ENCODE measurements around the gene HAS3.

DNA sequence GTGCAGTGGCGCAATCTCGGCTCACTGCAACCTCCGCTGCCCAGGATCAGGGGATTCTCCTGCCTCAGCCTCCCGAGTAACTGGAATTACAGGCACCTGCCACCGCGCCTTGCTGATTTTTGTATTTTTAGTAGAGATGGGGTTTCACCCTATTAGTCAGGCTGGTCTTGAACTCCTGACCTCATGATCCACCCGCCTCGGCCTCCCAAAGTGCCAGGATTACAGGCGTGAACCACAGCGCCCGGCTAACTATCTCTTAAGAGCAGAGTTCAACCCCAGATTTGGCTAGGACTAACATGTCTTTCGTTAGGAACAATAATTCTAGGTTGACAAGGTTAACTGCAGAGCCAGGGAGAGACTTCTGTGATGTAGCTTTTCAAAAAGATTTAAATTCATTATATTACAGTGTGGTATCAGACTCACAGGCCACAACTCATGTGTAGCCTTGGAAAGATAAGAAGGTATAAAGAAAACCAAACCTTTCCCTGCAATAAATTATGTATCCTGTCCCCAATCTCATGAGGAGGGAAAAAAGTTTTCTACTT lies 22.6 kb downstream of the HAS3 start:
- TF ChIP-seq, protein P1, sequence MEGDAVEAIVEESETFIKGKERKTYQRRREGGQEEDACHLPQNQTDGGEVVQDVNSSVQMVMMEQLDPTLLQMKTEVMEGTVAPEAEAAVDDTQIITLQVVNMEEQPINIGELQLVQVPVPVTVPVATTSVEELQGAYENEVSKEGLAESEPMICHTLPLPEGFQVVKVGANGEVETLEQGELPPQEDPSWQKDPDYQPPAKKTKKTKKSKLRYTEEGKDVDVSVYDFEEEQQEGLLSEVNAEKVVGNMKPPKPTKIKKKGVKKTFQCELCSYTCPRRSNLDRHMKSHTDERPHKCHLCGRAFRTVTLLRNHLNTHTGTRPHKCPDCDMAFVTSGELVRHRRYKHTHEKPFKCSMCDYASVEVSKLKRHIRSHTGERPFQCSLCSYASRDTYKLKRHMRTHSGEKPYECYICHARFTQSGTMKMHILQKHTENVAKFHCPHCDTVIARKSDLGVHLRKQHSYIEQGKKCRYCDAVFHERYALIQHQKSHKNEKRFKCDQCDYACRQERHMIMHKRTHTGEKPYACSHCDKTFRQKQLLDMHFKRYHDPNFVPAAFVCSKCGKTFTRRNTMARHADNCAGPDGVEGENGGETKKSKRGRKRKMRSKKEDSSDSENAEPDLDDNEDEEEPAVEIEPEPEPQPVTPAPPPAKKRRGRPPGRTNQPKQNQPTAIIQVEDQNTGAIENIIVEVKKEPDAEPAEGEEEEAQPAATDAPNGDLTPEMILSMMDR (IDR thresholded peaks at IDR 0.05): no peak
- TF ChIP-seq POLR2A (IDR thresholded peaks at IDR 0.05) (no peak), EP300 (IDR thresholded peaks at IDR 0.05) (no peak)
